DMS153 (cell line): ENCODE data around the gene EIF5AL1.
"Not testable (repeated sequence)": the region's sequence is repeated elsewhere in the genome, so short reads cannot be mapped to it uniquely, and the experiment has no call there.

Source experiments
- DNase-seq: peaks from one replicate; lab custom pipeline; 2025; lab: John Stamatoyannopoulos, UW

EIF5AL1 gene

GRCh38 chr10:79487296-79488194 is 24.8 kb upstream of the EIF5AL1 start:
- peak; percentile 5 for DNase-seq

- no peak for DNase-seq
These were observed 24.0 kb upstream of the EIF5AL1 start for GRCh38 chr10:79488336-79488735.

- no peak for DNase-seq
These were observed 23.5 kb upstream of the EIF5AL1 start for GRCh38 chr10:79488870-79489269.

GRCh38 chr10:79490400-79491142 is 21.8 kb upstream of the EIF5AL1 start:
- no peak for DNase-seq

GRCh38 chr10:79491143-79491835 is 21.0 kb upstream of the EIF5AL1 start:
- DNase-seq = no peak

GRCh38 chr10:79492256-79492655 is 20.1 kb upstream of the EIF5AL1 start:
- DNase-seq = no peak

- no peak for DNase-seq
These were observed 19.5 kb upstream of the EIF5AL1 start for GRCh38 chr10:79492839-79493238.

GRCh38 chr10:79493806-79494205 is 18.5 kb upstream of the EIF5AL1 start:
- DNase-seq = no peak

GRCh38 chr10:79494871-79495705 is 17.2 kb upstream of the EIF5AL1 start:
- no peak for DNase-seq

- no peak for DNase-seq
These were observed 16.5 kb upstream of the EIF5AL1 start for GRCh38 chr10:79495791-79496190.

GRCh38 chr10:79496896-79497295 is 15.4 kb upstream of the EIF5AL1 start:
- no peak for DNase-seq

- no peak for DNase-seq
These were observed 14.0 kb upstream of the EIF5AL1 start for GRCh38 chr10:79498291-79498829.

- no peak for DNase-seq
These were observed 9.6 kb upstream of the EIF5AL1 start for GRCh38 chr10:79502561-79503309.

GRCh38 chr10:79503787-79504186 is 8.5 kb upstream of the EIF5AL1 start:
- DNase-seq = not testable (repeated sequence)

- DNase-seq = not testable (repeated sequence)
These were observed 7.8 kb upstream of the EIF5AL1 start for GRCh38 chr10:79504483-79504882.

GRCh38 chr10:79505328-79505727 is 7.0 kb upstream of the EIF5AL1 start:
- DNase-seq = not testable (repeated sequence)

- no peak for DNase-seq
These were observed 6.5 kb upstream of the EIF5AL1 start for GRCh38 chr10:79505829-79506228.

GRCh38 chr10:79507440-79508167 is 4.7 kb upstream of the EIF5AL1 start:
- no peak for DNase-seq

GRCh38 chr10:79508245-79508644 is 4.1 kb upstream of the EIF5AL1 start:
- DNase-seq = not testable (repeated sequence)
